ACHN (cell line): Measurements from ENCODE around the gene WWC1.

Experiments
- DNase-seq: peaks from one replicate; pipeline ENCODE4 v3.0.0-alpha.2; 2015
- in situ Hi-C: cut with HindIII; loops from 2 replicates; pipeline ENCODE4 v1.10.0; 2017; ENCODE audit warnings: low sequenced_read_pairs, low pct_ligation_motif_present, low pct_unique_long_range_greater_than_20kb

The WWC1 gene

GRCh38 chr5:168291342-168291963 is at the start of gene WWC1:
Gene WWC1 (plus strand): TSS chr5:168291645. CDS start chr5:168292153, 508 bp downstream.
- in situ Hi-C loops: no loop called here
- DNase-seq: peak; percentile 80

- in situ Hi-C loops: no loop called here
These were observed 46.4 kb upstream of the WWC1 start for GRCh38 chr5:168244838-168245559.

GRCh38 chr5:168249923-168250322 is 41.5 kb upstream of the WWC1 start:
- in situ Hi-C loops: no loop called here
- DNase-seq: no peak

More at GRCh38 chr5:168244838-168245559, 46.4 kb upstream of the WWC1 start:
- no peak for DNase-seq

GRCh38 chr5:168251259-168251658 is 40.2 kb upstream of the WWC1 start:
- in situ Hi-C loops: no loop called here
- DNase-seq: no peak

- in situ Hi-C loops: no loop called here
- DNase-seq: no peak
These were observed 37.3 kb upstream of the WWC1 start for GRCh38 chr5:168254013-168254693.

GRCh38 chr5:168260353-168261226 is 30.9 kb upstream of the WWC1 start:
- DNase-seq: no peak
- in situ Hi-C loops: no loop called here

- in situ Hi-C loops: no loop called here
- DNase-seq: no peak
These were observed 30.2 kb upstream of the WWC1 start for GRCh38 chr5:168261227-168261571.

GRCh38 chr5:168262042-168262743 is 29.3 kb upstream of the WWC1 start:
- in situ Hi-C loops: no loop called here
- DNase-seq: no peak

- in situ Hi-C loops: no loop called here
- DNase-seq: no peak
These were observed 28.3 kb upstream of the WWC1 start for GRCh38 chr5:168263121-168263520.

GRCh38 chr5:168266016-168266415 is 25.4 kb upstream of the WWC1 start:
- no peak for DNase-seq
- in situ Hi-C loops: no loop called here

GRCh38 chr5:168268949-168269936 is 22.2 kb upstream of the WWC1 start:
- in situ Hi-C loops: no loop called here
- DNase-seq: peak; percentile 87

GRCh38 chr5:168269937-168270330 is 21.5 kb upstream of the WWC1 start:
- peak; percentile 19 for DNase-seq
- in situ Hi-C loops: no loop called here

GRCh38 chr5:168270476-168270875 is 21.0 kb upstream of the WWC1 start:
- in situ Hi-C loops: no loop called here
- no peak for DNase-seq

GRCh38 chr5:168273056-168273980 is 18.1 kb upstream of the WWC1 start:
- DNase-seq: no peak

GRCh38 chr5:168274406-168274805 is 17.0 kb upstream of the WWC1 start:
- in situ Hi-C loops: no loop called here
- DNase-seq: no peak

More at GRCh38 chr5:168273056-168273980, 18.1 kb upstream of the WWC1 start:
- in situ Hi-C loops: no loop called here

GRCh38 chr5:168275940-168276339 is 15.5 kb upstream of the WWC1 start:
- in situ Hi-C loops: no loop called here
- no peak for DNase-seq
